Hepatocyte (in vitro differentiated cells): Measurements from ENCODE around the gene YES1.

ENCODE experiments used
- CTCF ChIP-seq: fragments of 200-600 bp; sonication (generic); IDR thresholded peaks from 2 replicates; pipeline ENCODE4 v1.5.1; 2016; ENCODE audit warnings: antibody characterized with exemption, mild to moderate bottlenecking; ENCODE audit not compliant: poor library complexity
- EZH2 ChIP-seq: fragments of 200-600 bp; sonication (generic); IDR thresholded peaks from 2 replicates; pipeline ENCODE4 v1.6.1; 2016; ENCODE audit warnings: antibody characterized with exemption, mild to moderate bottlenecking, borderline replicate concordance
- EZH2phosphoT487 ChIP-seq: fragments of 200-600 bp; sonication (generic); IDR thresholded peaks from one replicate; pipeline ENCODE4 v1.6.1; 2018; ENCODE audit warnings: antibody characterized with exemption, mild to moderate bottlenecking, low read depth, moderate library complexity; ENCODE audit not compliant: unreplicated experiment, severe bottlenecking

- no peak for TF ChIP-seq CTCF
- no peak for TF ChIP-seq EZH2
- no peak for TF ChIP-seq EZH2phosphoT487
These were observed 41.5 kb downstream of the YES1 start for GRCh38 chr18:770583-770961.
